Measurements from ENCODE around the gene TNRC18. TPM values are rescaled to one million over a fixed set of nuclear protein-coding genes. Genes with fewer than 3 reads are reported as not detected.

Gene TNRC18
- total and polyA plus RNA-seq, 2 of the 8 experiments (the other 6 are each of a cell fraction or from before 2014, with no cell fraction given), result 1.7 to 8.6 TPM

GRCh38 chr7:5332579-5332978 is 91.1 kb downstream of the TNRC18 start:
- Histone ChIP-seq H3K56ac (replicated peaks; ENCODE audit: insufficient read length, low read depth, low read length) (no peak overlapping the region), H3K27ac (ENCODE audit: low read depth, low read length) (no peak overlapping the region), H3K18ac (ENCODE audit: extremely low read depth, low read length) (no peak overlapping the region), H3K36me3 (ENCODE audit: control insufficient read depth in 2 of 4, insufficient read depth in 4 of 4, low read length in 3 of 4) (no peaks in the 10 kb centered on the region), H4K91ac (replicated peaks; ENCODE audit: insufficient read length, low read length) (no peak overlapping the region), H3K23ac (ENCODE audit: insufficient read length) (no peak overlapping the region), H3K79me2 (ENCODE audit: control insufficient read depth in 1 of 2, insufficient read depth in 2 of 2, low read length in 2 of 2) (no peaks in the 10 kb centered on the region), H3K4ac (replicated peaks; ENCODE audit: insufficient read length, low read depth, low read length) (no peak overlapping the region), H4K5ac (ENCODE audit: insufficient read length, low read depth, low read length) (no peak overlapping the region), H2BK20ac (ENCODE audit: low read length) (no peak overlapping the region), H3K23me2 (ENCODE audit: low read depth, low read length) (no peaks in the 10 kb centered on the region), H2BK120ac (replicated peaks; ENCODE audit: low read depth, low read length) (no peak overlapping the region), H3K4me1 (replicated peaks in 1 of 4; ENCODE audit: control insufficient read depth in 3 of 4, insufficient read depth in 4 of 4, low read length in 3 of 4) (peaks cover 0 to 4% (median 0%) of the 10 kb centered on the region in 4 experiments; a peak in 1 of 7 replicates), H3K4me3 (ENCODE audit: extremely low read depth in 1 of 4, insufficient read depth in 2 of 4, low read depth in 3 of 4, low read length in 4 of 4) (no peak overlapping the region), H3K9me3 (ENCODE audit: insufficient read depth in 2 of 2, low read depth in 1 of 2, low read length in 1 of 2) (no peaks in the 10 kb centered on the region), H3K9ac (replicated peaks in 1 of 4; ENCODE audit: extremely low read depth in 1 of 4, low read depth in 3 of 4, low read length in 3 of 4) (no peak overlapping the region), H2AK5ac (ENCODE audit: low read depth, low read length) (no peak overlapping the region), H3K27me3 (replicated peaks in 1 of 4; ENCODE audit: control insufficient read depth in 3 of 4, extremely low read depth in 1 of 4, insufficient read depth in 3 of 4, low read length in 3 of 4) (no peaks in the 10 kb centered on the region), H2BK12ac (ENCODE audit: low read depth, low read length) (no peak overlapping the region), H4K20me1 (replicated peaks in 1 of 2; ENCODE audit: control insufficient read depth in 1 of 2, insufficient read depth in 2 of 2, low read length in 2 of 2) (no peaks in the 10 kb centered on the region), H2BK5ac (ENCODE audit: low read depth, low read length) (no peak overlapping the region), H3K4me2 (ENCODE audit: insufficient read depth in 1 of 2, low read depth in 2 of 2, low read length in 2 of 2) (no peak overlapping the region), H4K8ac (ENCODE audit: extremely low read depth, insufficient read depth, low read length) (no peak overlapping the region; the same call in 1 of the 2 replicates), H3K79me1 (ENCODE audit: low read depth, low read length) (no peaks in the 10 kb centered on the region), H2BK15ac (ENCODE audit: low read length) (no peak overlapping the region), H2AFZ (ENCODE audit: low read length) (no peak overlapping the region), H3K14ac (ENCODE audit: insufficient read length) (no peak overlapping the region)
- TF ChIP-seq POU5F1 (IDR thresholded peaks at IDR 0.05; ENCODE audit: low read depth, low read length) (no peak), MAX (IDR thresholded peaks at IDR 0.05) (no peak), ASH2L (IDR thresholded peaks at IDR 0.05; ENCODE audit: low read length) (no peak), NANOG (IDR thresholded peaks at IDR 0.05; ENCODE audit: insufficient read depth, low read depth, low read length, poor library complexity, severe bottlenecking) (no peak), BRCA1 (IDR thresholded peaks at IDR 0.05; ENCODE audit: low read depth, low read length) (no peak), SP2 (IDR thresholded peaks at IDR 0.05; ENCODE audit: low read length) (no peak), SUZ12 (IDR thresholded peaks at IDR 0.05; ENCODE audit: low read length) (no peak), TAF1 (IDR thresholded peaks at IDR 0.05; ENCODE audit: low read depth, low read length) (no peak), KDM5A (IDR thresholded peaks at IDR 0.05; ENCODE audit: low read length) (no peak)
- no peak for DNase-seq (ENCODE audit: low read depth in 1 of 2, low spot score in 2 of 2)
- CTCF ChIA-PET (ENCODE audit: partially characterized antibody), result interaction anchor here (0.8 to 1.6 kb wide), 3 partner anchors 16 to 204 kb away, joined by 3 read pairs; no protein-coding TSS in a partner anchor
- POLR2A ChIA-PET (ENCODE audit: partially characterized antibody), result no interaction called here
- FAIRE-seq, result no peak
- 88% methylated on average over 34 of the region's 43 CpGs; no CpG with 5 or more reads in 1 of the 2 experiments for WGBS, 2 experiments (ENCODE audit: extremely low coverage in 1 of 2, insufficient coverage in 1 of 2, insufficient read length in 1 of 2, insufficient replicate concordance in 2 of 2, low coverage in 1 of 2, low lambda C conversion rate in 2 of 2, missing lambda C conversion rate in 1 of 2)
